Suppressor macrophage (primary cell): Measurements from ENCODE around the gene KIF4A.

Experiments used
- DNase-seq, 4 experiments: peaks; one replicate each; pipeline ENCODE4 v3.0.0-alpha.2; 2020 to 2022

The KIF4A gene

GRCh38 chrX:70444946-70445656 lies 155.2 kb downstream of the KIF4A start:
- no peak for DNase-seq

GRCh38 chrX:70445951-70446350 lies 156.0 kb downstream of the KIF4A start:
- DNase-seq = no peak

- DNase-seq = no peak
Observed at GRCh38 chrX:70446380-70447350, 156.8 kb downstream of the KIF4A start.

- no peak for DNase-seq
Observed at GRCh38 chrX:70449457-70449966, 159.6 kb downstream of the KIF4A start.

- DNase-seq = peak; percentile 27 to 56 (median 40)
Observed at GRCh38 chrX:70452143-70452733, 162.3 kb downstream of the KIF4A start.

- no peak for DNase-seq
Observed at GRCh38 chrX:70453024-70453618, 163.2 kb downstream of the KIF4A start.

GRCh38 chrX:70454441-70455365 lies 164.8 kb downstream of the KIF4A start:
- peak; percentile 22 to 65 (median 41) for DNase-seq

GRCh38 chrX:70455366-70456202 lies 165.7 kb downstream of the KIF4A start:
- DNase-seq = no peak

GRCh38 chrX:70456256-70456655 lies 166.4 kb downstream of the KIF4A start:
- no peak for DNase-seq

- DNase-seq = no peak
Observed at GRCh38 chrX:70461026-70461425, 171.1 kb downstream of the KIF4A start.

GRCh38 chrX:70464051-70464450 lies 174.1 kb downstream of the KIF4A start:
- no peak for DNase-seq

- DNase-seq = no peak
Observed at GRCh38 chrX:70466968-70467367, 177.1 kb downstream of the KIF4A start.

- no peak for DNase-seq
Observed at GRCh38 chrX:70468709-70469108, 178.8 kb downstream of the KIF4A start.
